ENCODE data around the gene PIR. TPM values are rescaled to one million over a fixed set of nuclear protein-coding genes. Genes with fewer than 3 reads are reported as not detected.

The PIR gene
- total RNA-seq, 2 donors from 2014 or later: 14.3 to 19.2 TPM

GRCh38 chrX:15448010-15448639 lies 45.0 kb downstream of the PIR start:
- no peak overlapping the region for H3K27ac ChIP-seq
- no peak for TF ChIP-seq CTCF (IDR thresholded peaks at IDR 0.05)
- H3K4me3 ChIP-seq: no peak overlapping the region
- no peaks in the 10 kb centered on the region for H3K36me3 ChIP-seq
- peaks cover 0 to 8% of the 10 kb centered on the region in 2 donors for H3K4me1 ChIP-seq
- H3K27me3 ChIP-seq: no peaks in the 10 kb centered on the region
- no peak for DNase-seq (ENCODE audit: low spot score)
- no peaks in the 10 kb centered on the region for H3K9me3 ChIP-seq

GRCh38 chrX:15441464-15441863 lies 51.7 kb downstream of the PIR start:
- Histone ChIP-seq H3K4me3 (no peak overlapping the region), H3K9me3 (no peaks in the 10 kb centered on the region), H3K36me3 (no peaks in the 10 kb centered on the region), H3K27me3 (no peaks in the 10 kb centered on the region), H3K27ac (no peak overlapping the region), H3K4me1 (no peaks in the 10 kb centered on the region)
- DNase-seq (ENCODE audit: low spot score): no peak
- no peak for TF ChIP-seq CTCF (IDR thresholded peaks at IDR 0.05)

GRCh38 chrX:15438332-15438731 lies 54.8 kb downstream of the PIR start:
- no peaks in the 10 kb centered on the region for H3K9me3 ChIP-seq
- no peak overlapping the region for H3K4me3 ChIP-seq
- H3K27me3 ChIP-seq: no peaks in the 10 kb centered on the region
- no peaks in the 10 kb centered on the region for H3K4me1 ChIP-seq
- H3K27ac ChIP-seq: no peak overlapping the region
- DNase-seq (ENCODE audit: low spot score): no peak
- H3K36me3 ChIP-seq: no peaks in the 10 kb centered on the region
- no peak for TF ChIP-seq CTCF (IDR thresholded peaks at IDR 0.05)

GRCh38 chrX:15437724-15438123 lies 55.4 kb downstream of the PIR start:
- no peak overlapping the region for H3K4me3 ChIP-seq

GRCh38 chrX:15435836-15436619 lies 57.1 kb downstream of the PIR start:
- no peaks in the 10 kb centered on the region for H3K36me3 ChIP-seq
- DNase-seq (ENCODE audit: low spot score): no peak
- no peak overlapping the region for H3K4me3 ChIP-seq
- TF ChIP-seq CTCF (IDR thresholded peaks at IDR 0.05): no peak
- H3K9me3 ChIP-seq: no peaks in the 10 kb centered on the region
- no peaks in the 10 kb centered on the region for H3K4me1 ChIP-seq
- no peak overlapping the region for H3K27ac ChIP-seq
- no peaks in the 10 kb centered on the region for H3K27me3 ChIP-seq

More at GRCh38 chrX:15437724-15438123, 55.4 kb downstream of the PIR start:
- H3K36me3 ChIP-seq: no peaks in the 10 kb centered on the region
- H3K27me3 ChIP-seq: no peaks in the 10 kb centered on the region
- H3K4me1 ChIP-seq: no peaks in the 10 kb centered on the region
- no peak for TF ChIP-seq CTCF (IDR thresholded peaks at IDR 0.05)
- no peak overlapping the region for H3K27ac ChIP-seq
- no peaks in the 10 kb centered on the region for H3K9me3 ChIP-seq
- DNase-seq (ENCODE audit: low spot score): no peak
